ENCODE data around the gene CFAP70.

Gene CFAP70

GRCh38 chr10:73210395-73211105 lies 148.1 kb downstream of the CFAP70 start:
- no peak for FAIRE-seq

- no peak for FAIRE-seq
Observed at GRCh38 chr10:73209705-73210104, 149.0 kb downstream of the CFAP70 start.

- no peak for FAIRE-seq
Observed at GRCh38 chr10:73207883-73208282, 150.8 kb downstream of the CFAP70 start.

- no peak for FAIRE-seq
Observed at GRCh38 chr10:73206385-73206784, 152.3 kb downstream of the CFAP70 start.

- FAIRE-seq = no peak
Observed at GRCh38 chr10:73205890-73206289, 152.8 kb downstream of the CFAP70 start.

GRCh38 chr10:73205081-73205480 lies 153.6 kb downstream of the CFAP70 start:
- FAIRE-seq = no peak
